Panc1 (cell line): ENCODE results near the gene KCNQ1. TPM values are rescaled to one million over a fixed set of nuclear protein-coding genes. Genes with fewer than 3 reads are reported as not detected.

Source experiments
- ATAC-seq: fragments of 200-7000 bp; cut with Tn5 transposase; 2 replicates; pipeline ENCODE4 v1.9.1; 2020; ENCODE audit warnings: mild to moderate bottlenecking, moderate library complexity
- BruUV-seq: library from RNA; stranded (reverse); fragments of 400-500 nt; replicated peaks from 2 replicates; lab custom pipeline; 2021; lab: Mats Ljungman, UMichigan
- CTCF ChIA-PET: fragments of 300-600 bp; sonication (Branson Sonifier 250); formaldehyde crosslinking; loops from one replicate; lab custom pipeline; 2022; ENCODE audit warnings: antibody characterized with exemption; lab: Charles Lee
- POLR2A ChIA-PET: fragments of 300-600 bp; sonication (Branson Sonifier 250); formaldehyde crosslinking; loops from one replicate; lab custom pipeline; 2022; ENCODE audit warnings: antibody characterized with exemption; lab: Charles Lee
- DNase-seq: peaks from one replicate; pipeline ENCODE4 v3.0.0-alpha.2; 2010; ENCODE audit warnings: low read depth, low spot score
- H3K27ac ChIP-seq: 2 replicates; pipeline ENCODE4 v1.5.1; 2011; ENCODE audit warnings: mild to moderate bottlenecking, low read length, inconsistent platforms
- H3K27me3 ChIP-seq: fragments of 200-500 bp; sonication (Bioruptor generic); 2 replicates; pipeline ENCODE4 v1.6.0; 2014; ENCODE audit warnings: low read length, inconsistent platforms; ENCODE audit not compliant: control insufficient read depth, insufficient read depth
- H3K36me3 ChIP-seq: fragments of 200-500 bp; sonication (Bioruptor generic); 2 replicates; pipeline ENCODE4 v1.5.1; 2014; ENCODE audit warnings: inconsistent platforms, mild to moderate bottlenecking, low read length, moderate library complexity; ENCODE audit not compliant: control insufficient read depth, insufficient read depth
- H3K4me1 ChIP-seq: 2 replicates; pipeline ENCODE4 v1.5.1; 2011; ENCODE audit warnings: inconsistent platforms, mild to moderate bottlenecking, low read length, moderate library complexity; ENCODE audit not compliant: control insufficient read depth, insufficient read depth
- H3K4me3 ChIP-seq, 2 experiments: 2 replicates each; pipeline ENCODE4 v1.5.1; 2011 to 2012; ENCODE audit warnings: low read depth in 2 of 2, low read length in 2 of 2, mild to moderate bottlenecking in 2 of 2, inconsistent platforms in 1 of 2, moderate library complexity in 1 of 2
- H3K9me3 ChIP-seq: fragments of 200-500 bp; sonication (Bioruptor generic); 2 replicates; pipeline ENCODE4 v1.5.1; 2014; ENCODE audit warnings: low read depth, mild to moderate bottlenecking, inconsistent platforms, low read length, moderate library complexity; ENCODE audit not compliant: control insufficient read depth, insufficient read depth
- POLR2AphosphoS5 ChIP-seq: IDR thresholded peaks from 2 replicates; pipeline ENCODE4 v1.6.1; 2012; ENCODE audit warnings: mild to moderate bottlenecking, low read depth, low read length, moderate library complexity
- TCF7L2 ChIP-seq: IDR thresholded peaks from 2 replicates; pipeline ENCODE4 v1.6.1; 2011; ENCODE audit warnings: mild to moderate bottlenecking, low read depth, low read length, inconsistent platforms
- in situ Hi-C: cut with HindIII; loops from 2 replicates; pipeline ENCODE4 v1.10.0; 2016; ENCODE audit warnings: low sequenced_read_pairs, low pct_unique_long_range_greater_than_20kb
- intact Hi-C: fragments of 100-400 bp; cut with micrococcal nuclease; formaldehyde crosslinking; loops from one replicate; pipeline ENCODE4 v1.10.0; 2022; ENCODE audit not compliant: unreplicated experiment
- total RNA-seq: library from RNA; stranded (reverse); gene quantifications from one replicate; pipeline ENCODE4 v1.2.1, GENCODE V29; 2021; ENCODE audit not compliant: unreplicated experiment
- TF ChIP-seq, protein P1 (sequence below): fragments of 450-650 bp; IDR thresholded peaks from 2 replicates; pipeline ENCODE4 v1.5.1; 2017; ENCODE audit warnings: mild to moderate bottlenecking
- TF ChIP-seq, protein P2 (sequence below), 2 experiments: IDR thresholded peaks; 2 replicates each; pipeline ENCODE4 v1.6.1; 2011 to 2012; ENCODE audit warnings: low read depth in 2 of 2, control low read depth in 1 of 2, low read length in 1 of 2, mild to moderate bottlenecking in 1 of 2, moderate library complexity in 1 of 2; ENCODE audit not compliant: insufficient read depth in 1 of 2

The KCNQ1 gene
- total RNA-seq, 1 experiment from 2014 or later, result 1.0 TPM

GRCh38 chr11:2537010-2537705, 92.3 kb downstream of the KCNQ1 start:
- ATAC-seq, result no peak
- Histone ChIP-seq H3K27me3 (no peaks in the 10 kb centered on the region), H3K4me1 (peaks cover 15% of the 10 kb centered on the region), H3K27ac (no peak overlapping the region), H3K4me3 (no peak overlapping the region), H3K36me3 (no peaks in the 10 kb centered on the region), H3K9me3 (no peaks in the 10 kb centered on the region)
- TF ChIP-seq POLR2AphosphoS5, result no peak
- TF ChIP-seq, protein P1, sequence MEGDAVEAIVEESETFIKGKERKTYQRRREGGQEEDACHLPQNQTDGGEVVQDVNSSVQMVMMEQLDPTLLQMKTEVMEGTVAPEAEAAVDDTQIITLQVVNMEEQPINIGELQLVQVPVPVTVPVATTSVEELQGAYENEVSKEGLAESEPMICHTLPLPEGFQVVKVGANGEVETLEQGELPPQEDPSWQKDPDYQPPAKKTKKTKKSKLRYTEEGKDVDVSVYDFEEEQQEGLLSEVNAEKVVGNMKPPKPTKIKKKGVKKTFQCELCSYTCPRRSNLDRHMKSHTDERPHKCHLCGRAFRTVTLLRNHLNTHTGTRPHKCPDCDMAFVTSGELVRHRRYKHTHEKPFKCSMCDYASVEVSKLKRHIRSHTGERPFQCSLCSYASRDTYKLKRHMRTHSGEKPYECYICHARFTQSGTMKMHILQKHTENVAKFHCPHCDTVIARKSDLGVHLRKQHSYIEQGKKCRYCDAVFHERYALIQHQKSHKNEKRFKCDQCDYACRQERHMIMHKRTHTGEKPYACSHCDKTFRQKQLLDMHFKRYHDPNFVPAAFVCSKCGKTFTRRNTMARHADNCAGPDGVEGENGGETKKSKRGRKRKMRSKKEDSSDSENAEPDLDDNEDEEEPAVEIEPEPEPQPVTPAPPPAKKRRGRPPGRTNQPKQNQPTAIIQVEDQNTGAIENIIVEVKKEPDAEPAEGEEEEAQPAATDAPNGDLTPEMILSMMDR, result no peak
- TF ChIP-seq TCF7L2, result no peak
- TF ChIP-seq, protein P2, sequence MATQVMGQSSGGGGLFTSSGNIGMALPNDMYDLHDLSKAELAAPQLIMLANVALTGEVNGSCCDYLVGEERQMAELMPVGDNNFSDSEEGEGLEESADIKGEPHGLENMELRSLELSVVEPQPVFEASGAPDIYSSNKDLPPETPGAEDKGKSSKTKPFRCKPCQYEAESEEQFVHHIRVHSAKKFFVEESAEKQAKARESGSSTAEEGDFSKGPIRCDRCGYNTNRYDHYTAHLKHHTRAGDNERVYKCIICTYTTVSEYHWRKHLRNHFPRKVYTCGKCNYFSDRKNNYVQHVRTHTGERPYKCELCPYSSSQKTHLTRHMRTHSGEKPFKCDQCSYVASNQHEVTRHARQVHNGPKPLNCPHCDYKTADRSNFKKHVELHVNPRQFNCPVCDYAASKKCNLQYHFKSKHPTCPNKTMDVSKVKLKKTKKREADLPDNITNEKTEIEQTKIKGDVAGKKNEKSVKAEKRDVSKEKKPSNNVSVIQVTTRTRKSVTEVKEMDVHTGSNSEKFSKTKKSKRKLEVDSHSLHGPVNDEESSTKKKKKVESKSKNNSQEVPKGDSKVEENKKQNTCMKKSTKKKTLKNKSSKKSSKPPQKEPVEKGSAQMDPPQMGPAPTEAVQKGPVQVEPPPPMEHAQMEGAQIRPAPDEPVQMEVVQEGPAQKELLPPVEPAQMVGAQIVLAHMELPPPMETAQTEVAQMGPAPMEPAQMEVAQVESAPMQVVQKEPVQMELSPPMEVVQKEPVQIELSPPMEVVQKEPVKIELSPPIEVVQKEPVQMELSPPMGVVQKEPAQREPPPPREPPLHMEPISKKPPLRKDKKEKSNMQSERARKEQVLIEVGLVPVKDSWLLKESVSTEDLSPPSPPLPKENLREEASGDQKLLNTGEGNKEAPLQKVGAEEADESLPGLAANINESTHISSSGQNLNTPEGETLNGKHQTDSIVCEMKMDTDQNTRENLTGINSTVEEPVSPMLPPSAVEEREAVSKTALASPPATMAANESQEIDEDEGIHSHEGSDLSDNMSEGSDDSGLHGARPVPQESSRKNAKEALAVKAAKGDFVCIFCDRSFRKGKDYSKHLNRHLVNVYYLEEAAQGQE (IDR thresholded peaks at IDR 0.05; ENCODE audit: insufficient read depth in 1 of 2, low read depth in 2 of 2, low read length in 1 of 2), result no peak
- BruUV-seq, result no TSS peak
- in situ Hi-C loops (no loop called here), intact Hi-C loops (no loop called here)
- ChIA-PET POLR2A (no interaction called here), CTCF (no interaction called here)
- DNase-seq, result no peak

DNA sequence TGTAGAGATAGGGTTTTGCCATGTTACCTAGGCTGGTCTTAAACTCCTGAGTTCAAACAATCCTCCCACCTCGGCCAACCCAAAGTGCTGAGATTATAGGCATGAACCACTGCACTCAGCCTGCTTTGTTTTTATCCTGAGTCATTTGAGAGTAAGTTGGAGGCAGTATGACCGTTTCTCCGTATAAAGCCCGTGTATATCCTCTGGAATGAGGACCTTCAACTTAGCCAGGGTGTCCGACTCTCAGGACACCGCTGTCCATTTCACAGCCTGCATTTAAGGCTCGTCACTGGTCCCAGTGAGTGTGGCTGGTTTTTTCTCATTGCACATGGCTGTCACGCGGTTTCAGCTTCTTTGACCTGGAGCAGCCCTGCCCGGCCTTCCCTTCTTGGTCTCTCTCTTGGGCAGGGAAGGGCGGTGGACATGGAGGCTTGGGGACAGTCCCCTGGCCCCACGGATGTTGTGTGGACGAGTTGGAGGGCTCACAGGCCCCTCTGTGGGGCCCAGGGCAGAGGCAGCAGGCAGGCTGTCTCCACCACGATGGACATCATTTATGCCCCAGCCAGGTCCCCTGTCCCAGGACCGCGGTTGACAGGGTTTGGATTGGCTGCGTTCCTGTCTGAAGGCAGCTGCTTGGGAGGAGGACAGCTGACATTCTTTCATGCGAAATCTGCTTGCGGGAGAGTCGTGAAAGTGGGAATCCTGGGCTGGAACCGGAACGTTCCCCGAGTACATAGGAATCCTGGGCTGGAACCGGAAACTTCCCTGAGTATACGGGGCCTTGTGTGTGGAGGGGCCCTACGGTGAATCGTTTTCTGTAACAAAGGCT, 93.3 kb downstream of the KCNQ1 start:
- ChIA-PET POLR2A (no interaction called here), CTCF (no interaction called here)
- no peak for ATAC-seq
- H3K36me3 ChIP-seq, result no peaks in the 10 kb centered on the region
- in situ Hi-C loops (no loop called here), intact Hi-C loops (no loop called here)
- no peaks in the 10 kb centered on the region for H3K27me3 ChIP-seq
- H3K4me3 ChIP-seq, result no peak overlapping the region
- peaks cover 10% of the 10 kb centered on the region for H3K4me1 ChIP-seq
- no peaks in the 10 kb centered on the region for H3K9me3 ChIP-seq
- TF ChIP-seq, protein P2 (IDR thresholded peaks at IDR 0.05; ENCODE audit: insufficient read depth in 1 of 2, low read depth in 2 of 2, low read length in 1 of 2), result no peak
- no TSS peak for BruUV-seq
- no peak for DNase-seq
- no peak overlapping the region for H3K27ac ChIP-seq
